Measurements from ENCODE around the gene ITGA6. TPM values are rescaled to one million over a fixed set of nuclear protein-coding genes. Genes with fewer than 3 reads are reported as not detected.

ITGA6 gene
- total RNA-seq, 1 experiment from 2014 or later, result 93.1 TPM

- Histone ChIP-seq H3K79me2 (ENCODE audit: insufficient read depth, low read length) (peaks cover 95% of the 10 kb centered on the region), H3K27me3 (ENCODE audit: insufficient read depth, low read length) (no peaks in the 10 kb centered on the region), H3K9ac (ENCODE audit: low read length) (peak overlapping the region; percentile 65), H3K9me3 (ENCODE audit: control insufficient read depth in 1 of 2, insufficient read depth in 1 of 2, low read depth in 1 of 2, low read length in 2 of 2) (no peaks in the 10 kb centered on the region), H3K27ac (ENCODE audit: low read depth, low read length) (peak overlapping the region; percentile 82), H4K20me1 (ENCODE audit: insufficient read depth) (no peaks in the 10 kb centered on the region), H3K4me2 (ENCODE audit: low read length) (peak overlapping the region; percentile 82), H3K36me3 (ENCODE audit: control insufficient read depth in 1 of 2, insufficient read depth in 2 of 2, low read length in 2 of 2) (peaks cover 0 to 7% of the 10 kb centered on the region in 2 experiments; a peak in 1 of 4 replicates), H3K9me2 (ENCODE audit: insufficient read depth) (no peaks in the 10 kb centered on the region), H3K4me3 (replicated peaks in 1 of 2; ENCODE audit: low read depth in 1 of 2, low read length in 2 of 2) (peak overlapping the region in 1 of 2 experiments; percentile 45; a peak in 3 of 4 replicates), H2AFZ (ENCODE audit: low read depth, low read length, poor library complexity, severe bottlenecking) (no peak overlapping the region), H3K4me1 (ENCODE audit: control insufficient read depth in 1 of 2, insufficient read depth in 2 of 2, low read length in 2 of 2) (peaks cover 75 to 100% of the 10 kb centered on the region in 2 experiments)
- no peak for TF ChIP-seq CBX3 (IDR thresholded peaks at IDR 0.05; ENCODE audit: low read depth)
- TF ChIP-seq EGR1 (IDR thresholded peaks at IDR 0.05; ENCODE audit: low read depth), result no peak
- no peak for TF ChIP-seq YY1 (IDR thresholded peaks at IDR 0.05; ENCODE audit: extremely low read depth, insufficient replicate concordance, low read depth, low read length)
- TF ChIP-seq ELF1 (IDR thresholded peaks at IDR 0.05; ENCODE audit: borderline replicate concordance, low read depth), result no peak
- TF ChIP-seq SRF (IDR thresholded peaks at IDR 0.05; ENCODE audit: low read depth), result no peak
- BruUV-seq (replicated peaks), result no TSS peak
- ATAC-seq, result no peak
- ChIA-PET RAD21 (ENCODE audit: low non-redundant PET in 1 of 2, low total read pairs in 2 of 2, uncharacterized antibody in 2 of 2, unreplicated experiment in 2 of 2) (no interaction called here), CTCF (interaction anchor here (0.6 to 6.5 kb wide), 2 partner anchors 12 to 23 kb away, joined by 3 to 64 read pairs; partner anchors contain the start of gene ITGA6), POLR2A (interaction anchor here (1.8 to 5.8 kb wide), 4 partner anchors 8 to 186 kb away, joined by 8 to 56 read pairs (median 39); partner anchors contain the start of gene ITGA6)
- intact Hi-C loops (cut with micrococcal nuclease), result no loop called here
- DNase-seq (ENCODE audit: low read depth, low spot score), result no peak
These were observed 12.1 kb downstream of the ITGA6 start for GRCh38 chr2:172439509-172439860.

DNA sequence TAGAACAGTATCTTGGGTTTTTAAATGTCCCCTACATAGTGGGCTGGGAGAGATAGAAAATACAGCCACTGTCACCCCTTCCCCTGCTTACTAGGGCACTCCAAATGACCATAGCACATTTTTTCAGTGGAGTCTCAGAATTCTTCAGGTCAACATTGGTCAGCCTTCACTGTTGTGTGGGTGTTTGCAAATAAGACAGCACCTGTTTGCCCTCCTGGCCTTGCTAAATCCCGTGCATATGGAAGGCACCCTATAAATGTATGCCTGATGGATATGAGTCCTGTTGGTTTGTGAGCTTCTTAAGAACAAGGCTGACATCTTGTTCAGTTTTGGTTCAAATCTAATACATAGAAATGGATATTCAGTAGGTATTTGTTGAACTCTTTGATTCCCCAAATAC, 12.5 kb downstream of the ITGA6 start:
- no TSS peak for BruUV-seq (replicated peaks)

More for the DNA sequence above, 12.5 kb downstream of the ITGA6 start:
- Histone ChIP-seq H3K9ac (ENCODE audit: low read length) (peak overlapping the region; percentile 65), H3K79me2 (ENCODE audit: insufficient read depth, low read length) (peaks cover 95% of the 10 kb centered on the region), H3K4me3 (replicated peaks in 1 of 2; ENCODE audit: low read depth in 1 of 2, low read length in 2 of 2) (peak overlapping the region in 1 of 2 experiments; percentile 45; a peak in 2 of 4 replicates), H2AFZ (ENCODE audit: low read depth, low read length, poor library complexity, severe bottlenecking) (no peak overlapping the region), H3K36me3 (ENCODE audit: control insufficient read depth in 1 of 2, insufficient read depth in 2 of 2, low read length in 2 of 2) (peaks cover 0 to 7% of the 10 kb centered on the region in 2 experiments; a peak in 1 of 4 replicates), H3K4me2 (ENCODE audit: low read length) (peak overlapping the region; percentile 82), H3K9me2 (ENCODE audit: insufficient read depth) (no peaks in the 10 kb centered on the region), H4K20me1 (ENCODE audit: insufficient read depth) (no peaks in the 10 kb centered on the region), H3K9me3 (ENCODE audit: control insufficient read depth in 1 of 2, insufficient read depth in 1 of 2, low read depth in 1 of 2, low read length in 2 of 2) (no peaks in the 10 kb centered on the region), H3K27ac (ENCODE audit: low read depth, low read length) (peak overlapping the region; percentile 82), H3K27me3 (ENCODE audit: insufficient read depth, low read length) (no peaks in the 10 kb centered on the region), H3K4me1 (ENCODE audit: control insufficient read depth in 1 of 2, insufficient read depth in 2 of 2, low read length in 2 of 2) (peaks cover 78 to 100% of the 10 kb centered on the region in 2 experiments)
- RAD21 ChIA-PET (ENCODE audit: low non-redundant PET in 1 of 2, low total read pairs in 2 of 2, uncharacterized antibody in 2 of 2, unreplicated experiment in 2 of 2), result no interaction called here
- ATAC-seq (no peak), DNase-seq (ENCODE audit: low read depth, low spot score) (no peak)
- intact Hi-C loops (cut with micrococcal nuclease), result loop anchor here (5.0 kb wide), 1 partner anchor 188 kb away; no protein-coding TSS in a partner anchor
- TF ChIP-seq, protein P1, sequence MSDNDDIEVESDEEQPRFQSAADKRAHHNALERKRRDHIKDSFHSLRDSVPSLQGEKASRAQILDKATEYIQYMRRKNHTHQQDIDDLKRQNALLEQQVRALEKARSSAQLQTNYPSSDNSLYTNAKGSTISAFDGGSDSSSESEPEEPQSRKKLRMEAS (IDR thresholded peaks at IDR 0.05), result no peak
- TF ChIP-seq, protein P2, sequence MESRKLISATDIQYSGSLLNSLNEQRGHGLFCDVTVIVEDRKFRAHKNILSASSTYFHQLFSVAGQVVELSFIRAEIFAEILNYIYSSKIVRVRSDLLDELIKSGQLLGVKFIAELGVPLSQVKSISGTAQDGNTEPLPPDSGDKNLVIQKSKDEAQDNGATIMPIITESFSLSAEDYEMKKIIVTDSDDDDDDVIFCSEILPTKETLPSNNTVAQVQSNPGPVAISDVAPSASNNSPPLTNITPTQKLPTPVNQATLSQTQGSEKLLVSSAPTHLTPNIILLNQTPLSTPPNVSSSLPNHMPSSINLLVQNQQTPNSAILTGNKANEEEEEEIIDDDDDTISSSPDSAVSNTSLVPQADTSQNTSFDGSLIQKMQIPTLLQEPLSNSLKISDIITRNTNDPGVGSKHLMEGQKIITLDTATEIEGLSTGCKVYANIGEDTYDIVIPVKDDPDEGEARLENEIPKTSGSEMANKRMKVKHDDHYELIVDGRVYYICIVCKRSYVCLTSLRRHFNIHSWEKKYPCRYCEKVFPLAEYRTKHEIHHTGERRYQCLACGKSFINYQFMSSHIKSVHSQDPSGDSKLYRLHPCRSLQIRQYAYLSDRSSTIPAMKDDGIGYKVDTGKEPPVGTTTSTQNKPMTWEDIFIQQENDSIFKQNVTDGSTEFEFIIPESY (IDR thresholded peaks at IDR 0.05; ENCODE audit: extremely low read depth, insufficient replicate concordance, low read length), result no peak
- no peak for TF ChIP-seq EZH2 (IDR thresholded peaks at IDR 0.05)
- TF ChIP-seq RAD21 (IDR thresholded peaks at IDR 0.05; ENCODE audit: low read depth), result no peak
- TF ChIP-seq ZFX (IDR thresholded peaks at IDR 0.05), result no peak
- TF ChIP-seq JUND (IDR thresholded peaks at IDR 0.05), result no peak
- CTCF ChIA-PET, result interaction anchor here (6.5 kb wide), 1 partner anchor 22 kb away, joined by 64 read pairs; no protein-coding TSS in a partner anchor
- POLR2A ChIA-PET, result interaction anchor here (2.8 to 5.8 kb wide), 4 partner anchors 9 to 187 kb away, joined by 15 to 56 read pairs (median 39); partner anchors contain the start of gene ITGA6

All from HCT116 (cell line).